GM12878 (cell line): ENCODE data around the gene SPPL3. TPM values are rescaled to one million over a fixed set of nuclear protein-coding genes. Genes with fewer than 3 reads are reported as not detected.

Experiments
- ATAC-seq: fragments of 200-7000 bp; cut with Tn5 transposase; 3 replicates; pipeline ENCODE4 v1.9.1; 2020; ENCODE audit warnings: mild to moderate bottlenecking, moderate library complexity
- BruUV-seq: library from RNA; stranded (reverse); fragments of 400-500 nt; replicated peaks from 2 replicates; lab custom pipeline; 2021; lab: Mats Ljungman, UMichigan
- CTCF ChIA-PET: fragments of 300-600 bp; sonication (Branson Sonifier 250); formaldehyde crosslinking; extraction: SDS; loops from one replicate; lab custom pipeline; 2021; ENCODE audit warnings: inconsistent platforms; lab: Yijun Ruan, JAX
- POLR2A ChIA-PET: fragments of 350-600 bp; formaldehyde crosslinking; extraction: SDS; loops from one replicate; lab custom pipeline; 2021; ENCODE audit warnings: inconsistent platforms; lab: Charles Lee
- RAD21 ChIA-PET: fragments of 300-600 bp; sonication (Branson Sonifier 250); formaldehyde crosslinking; loops from one replicate; lab custom pipeline; 2023; ENCODE audit warnings: antibody characterized with exemption; ENCODE audit not compliant: unreplicated experiment; lab: Charles Lee
- SMC1A ChIA-PET: fragments of 300-600 bp; sonication (Branson Sonifier 250); formaldehyde crosslinking; loops from one replicate; lab custom pipeline; 2023; ENCODE audit not compliant: unreplicated experiment, uncharacterized antibody; lab: Charles Lee
- DNase-seq: peaks from one replicate; pipeline ENCODE4 v3.0.0-alpha.2; 2011; ENCODE audit warnings: low read depth, low spot score
- FAIRE-seq: peaks from 3 replicates; lab custom pipeline; 2011; peaks lifted over from hg19 to GRCh38; lab: Jason Lieb, UNC
- H2AFZ ChIP-seq: 2 replicates; pipeline ENCODE4 v1.6.0; 2011; ENCODE audit warnings: low read depth, low read length, control low read depth; ENCODE audit not compliant: control insufficient read depth
- H3K27ac ChIP-seq: 2 replicates; pipeline ENCODE4 v1.5.1; 2011; ENCODE audit warnings: control low read depth; ENCODE audit not compliant: control insufficient read depth, insufficient read depth
- H3K27me3 ChIP-seq, 2 experiments: replicated peaks in 1 of 2; 2 replicates each; pipeline versions ENCODE4 v1.6.0 to v1.6.1; 2011; ENCODE audit warnings: low read length in 1 of 2; ENCODE audit not compliant: control insufficient read depth in 2 of 2, insufficient read depth in 2 of 2
- H3K36me3 ChIP-seq, 2 experiments: 2 replicates each; pipeline ENCODE4 v1.5.1; 2011; ENCODE audit warnings: low read length in 1 of 2; ENCODE audit not compliant: control insufficient read depth in 2 of 2, insufficient read depth in 2 of 2
- H3K4me1 ChIP-seq: 2 replicates; pipeline ENCODE4 v1.6.1; 2011; ENCODE audit warnings: mild to moderate bottlenecking, low read length, moderate library complexity, mixed read lengths; ENCODE audit not compliant: control insufficient read depth, insufficient read depth
- H3K4me2 ChIP-seq: 2 replicates; pipeline ENCODE4 v1.6.0; 2011; ENCODE audit warnings: control low read depth; ENCODE audit not compliant: control insufficient read depth, insufficient read depth
- H3K4me3 ChIP-seq: fragments of 200-600 bp; sonication (generic); 2 replicates; pipeline ENCODE4 v1.5.1; 2016
- H3K79me2 ChIP-seq: 2 replicates; pipeline ENCODE4 v1.6.0; 2011; ENCODE audit warnings: low read length; ENCODE audit not compliant: control insufficient read depth, insufficient read depth
- H3K9ac ChIP-seq: 2 replicates; pipeline ENCODE4 v1.8.0; 2011; ENCODE audit warnings: low read length, control low read depth, mixed read lengths; ENCODE audit not compliant: control insufficient read depth, insufficient read depth
- H3K9me3 ChIP-seq: replicated peaks from 3 replicates; pipeline ENCODE4 v1.5.1; 2011; ENCODE audit warnings: mild to moderate bottlenecking, low read length; ENCODE audit not compliant: control insufficient read depth, insufficient read depth
- H4K20me1 ChIP-seq: 2 replicates; pipeline ENCODE4 v1.6.0; 2011; ENCODE audit not compliant: control insufficient read depth, insufficient read depth
- GABPA ChIP-seq: IDR thresholded peaks from 2 replicates; pipeline ENCODE4 v1.6.1; 2014; ENCODE audit warnings: antibody characterized with exemption, low read depth, mild to moderate bottlenecking, inconsistent platforms
- HCFC1 ChIP-seq: fragments of 150-350 bp; IDR thresholded peaks from 2 replicates; pipeline ENCODE4 v1.6.1; 2014; ENCODE audit warnings: low read length
- HDAC6 ChIP-seq: fragments of 200-600 bp; sonication (generic); IDR thresholded peaks from one replicate; pipeline ENCODE4 v1.8.0; 2017; ENCODE audit warnings: antibody characterized with exemption; ENCODE audit not compliant: unreplicated experiment
- MAX ChIP-seq: IDR thresholded peaks from 2 replicates; pipeline ENCODE4 v1.6.1; 2012; ENCODE audit warnings: low read depth, low read length, improper control_type of control experiment
- MTA3 ChIP-seq: IDR thresholded peaks from 2 replicates; pipeline ENCODE4 v1.6.1; 2012; ENCODE audit warnings: low read length, inconsistent platforms, borderline replicate concordance
- MYC ChIP-seq: IDR thresholded peaks from 2 replicates; pipeline ENCODE4 v1.6.1; 2011; ENCODE audit warnings: mild to moderate bottlenecking, low read length, moderate library complexity, inconsistent platforms; ENCODE audit not compliant: insufficient read depth, insufficient replicate concordance, insufficient read length, severe bottlenecking
- NR2C1 ChIP-seq: fragments of 450-650 bp; IDR thresholded peaks from 2 replicates; pipeline ENCODE4 v1.6.1; 2017; ENCODE audit warnings: antibody characterized with exemption, mild to moderate bottlenecking, moderate library complexity
- PAX5 ChIP-seq: IDR thresholded peaks from 2 replicates; pipeline ENCODE4 v1.6.1; 2011; ENCODE audit warnings: low read depth, low read length, borderline replicate concordance
- PRDM15 ChIP-seq: fragments of 450-650 bp; formaldehyde crosslinking; IDR thresholded peaks from 2 replicates; pipeline ENCODE4 v1.4.0; 2020; ENCODE audit warnings: mild to moderate bottlenecking, moderate library complexity
- RBBP5 ChIP-seq: fragments of 200-600 bp; sonication (generic); conservative IDR thresholded peaks from 2 replicates; pipeline ENCODE4 v1.6.1; 2016
- SMC3 ChIP-seq: IDR thresholded peaks from 2 replicates; pipeline ENCODE4 v1.6.1; 2011; ENCODE audit warnings: low read length, improper control_type of control experiment, borderline replicate concordance
- USF2 ChIP-seq: IDR thresholded peaks from 2 replicates; pipeline ENCODE4 v1.6.1; 2011; ENCODE audit warnings: low read depth, low read length, improper control_type of control experiment, borderline replicate concordance
- ZNF274 ChIP-seq: IDR thresholded peaks from one replicate; pipeline ENCODE4 v1.8.0; 2011; ENCODE audit not compliant: insufficient read length, insufficient read depth
- in situ Hi-C: fragments of 300-500 bp; cut with MboI; formaldehyde crosslinking; loops from 9 replicates; pipeline ENCODE4 v1.14.3; 2018; ENCODE audit warnings: mixed read lengths
- intact Hi-C: fragments of 100-400 bp; cut with micrococcal nuclease; formaldehyde crosslinking; loops from one replicate; pipeline ENCODE4 v1.14.2; 2022; ENCODE audit not compliant: unreplicated experiment
- polyA plus RNA-seq, 11 experiments: library from polyadenylated mRNA; depleted of rRNA in 4 of 11; unstranded in 6 of 11; stranded (reverse) in 5 of 11; fragments of >200 nt; fragmentation: Nextera tagmentation in 4 of 11; fragmentation: Illumina TruSeq in 1 of 11; extraction: Ambion mirVana in 4 of 11; extraction: Trizol in 1 of 11; gene quantifications; 1 replicate in 1 of 11; 2 replicates in 10 of 11; pipeline versions ENCODE4 v1.2.1 to v1.2.3, GENCODE V29; 2011 to 2016; ENCODE audit warnings: inconsistent platforms in 2 of 11, missing spikeins in 2 of 11, low read depth in 1 of 11
- total RNA-seq, 4 experiments: library from RNA; depleted of rRNA in 3 of 4; stranded (reverse); fragments of >200 nt in 3 of 4; fragmentation: Illumina TruSeq in 1 of 4; extraction: Trizol in 1 of 4; gene quantifications; 2 replicates each; pipeline versions ENCODE4 v1.2.1 to v1.2.3, GENCODE V29; 2013 to 2021
- TF ChIP-seq, protein P1 (sequence below): fragments of 450-650 bp; IDR thresholded peaks from 2 replicates; pipeline ENCODE4 v1.6.1; 2016; ENCODE audit warnings: mild to moderate bottlenecking
- TF ChIP-seq, protein P2 (sequence below): fragments of 450-650 bp; IDR thresholded peaks from 2 replicates; pipeline ENCODE4 v1.6.1; 2018; ENCODE audit warnings: mild to moderate bottlenecking, low read depth, moderate library complexity; ENCODE audit not compliant: partially characterized antibody

Gene SPPL3
- total and polyA plus RNA-seq, 10 of the 15 experiments (the other 5 are each of a cell fraction or from before 2014, with no cell fraction given) = 4.3 to 45.5 (median 11.7) TPM

- TF ChIP-seq HDAC6 = no peak
- no peak for TF ChIP-seq HCFC1
- TF ChIP-seq PRDM15 (CRISPR knock-in tag) = no peak
- TF ChIP-seq USF2 = no peak
Measured at GRCh38 chr12:120922279-120922678, 18.1 kb upstream of the SPPL3 start (continued).

- no TSS peak for BruUV-seq
- no peaks in the 10 kb centered on the region for H3K27me3 ChIP-seq
- FAIRE-seq = no peak
- TF ChIP-seq GABPA (no peak), ZNF274 (no peak), MAX (no peak), NR2C1 (no peak), PAX5 (no peak), RBBP5 (no peak), SMC3 (no peak), MYC (no peak), MTA3 (no peak)
- TF ChIP-seq, protein P1, sequence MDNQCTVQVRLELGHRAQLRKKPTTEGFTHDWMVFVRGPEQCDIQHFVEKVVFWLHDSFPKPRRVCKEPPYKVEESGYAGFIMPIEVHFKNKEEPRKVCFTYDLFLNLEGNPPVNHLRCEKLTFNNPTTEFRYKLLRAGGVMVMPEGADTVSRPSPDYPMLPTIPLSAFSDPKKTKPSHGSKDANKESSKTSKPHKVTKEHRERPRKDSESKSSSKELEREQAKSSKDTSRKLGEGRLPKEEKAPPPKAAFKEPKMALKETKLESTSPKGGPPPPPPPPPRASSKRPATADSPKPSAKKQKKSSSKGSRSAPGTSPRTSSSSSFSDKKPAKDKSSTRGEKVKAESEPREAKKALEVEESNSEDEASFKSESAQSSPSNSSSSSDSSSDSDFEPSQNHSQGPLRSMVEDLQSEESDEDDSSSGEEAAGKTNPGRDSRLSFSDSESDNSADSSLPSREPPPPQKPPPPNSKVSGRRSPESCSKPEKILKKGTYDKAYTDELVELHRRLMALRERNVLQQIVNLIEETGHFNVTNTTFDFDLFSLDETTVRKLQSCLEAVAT = no peak
- TF ChIP-seq, protein P2, sequence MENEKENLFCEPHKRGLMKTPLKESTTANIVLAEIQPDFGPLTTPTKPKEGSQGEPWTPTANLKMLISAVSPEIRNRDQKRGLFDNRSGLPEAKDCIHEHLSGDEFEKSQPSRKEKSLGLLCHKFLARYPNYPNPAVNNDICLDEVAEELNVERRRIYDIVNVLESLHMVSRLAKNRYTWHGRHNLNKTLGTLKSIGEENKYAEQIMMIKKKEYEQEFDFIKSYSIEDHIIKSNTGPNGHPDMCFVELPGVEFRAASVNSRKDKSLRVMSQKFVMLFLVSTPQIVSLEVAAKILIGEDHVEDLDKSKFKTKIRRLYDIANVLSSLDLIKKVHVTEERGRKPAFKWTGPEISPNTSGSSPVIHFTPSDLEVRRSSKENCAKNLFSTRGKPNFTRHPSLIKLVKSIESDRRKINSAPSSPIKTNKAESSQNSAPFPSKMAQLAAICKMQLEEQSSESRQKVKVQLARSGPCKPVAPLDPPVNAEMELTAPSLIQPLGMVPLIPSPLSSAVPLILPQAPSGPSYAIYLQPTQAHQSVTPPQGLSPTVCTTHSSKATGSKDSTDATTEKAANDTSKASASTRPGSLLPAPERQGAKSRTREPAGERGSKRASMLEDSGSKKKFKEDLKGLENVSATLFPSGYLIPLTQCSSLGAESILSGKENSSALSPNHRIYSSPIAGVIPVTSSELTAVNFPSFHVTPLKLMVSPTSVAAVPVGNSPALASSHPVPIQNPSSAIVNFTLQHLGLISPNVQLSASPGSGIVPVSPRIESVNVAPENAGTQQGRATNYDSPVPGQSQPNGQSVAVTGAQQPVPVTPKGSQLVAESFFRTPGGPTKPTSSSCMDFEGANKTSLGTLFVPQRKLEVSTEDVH = no peak
Measured at GRCh38 chr12:120921637-120922036, 17.5 kb upstream of the SPPL3 start.

More at GRCh38 chr12:120921637-120922036, 17.5 kb upstream of the SPPL3 start:
- Histone ChIP-seq H3K9me3 (peaks cover 3% of the 10 kb centered on the region; the same call in 2 of the 3 replicates), H2AFZ (no peak overlapping the region), H3K4me3 (no peak overlapping the region), H3K4me1 (no peaks in the 10 kb centered on the region), H3K27ac (no peak overlapping the region), H3K79me2 (no peaks in the 10 kb centered on the region), H4K20me1 (no peaks in the 10 kb centered on the region), H3K9ac (no peak overlapping the region), H3K36me3 (no peaks in the 10 kb centered on the region), H3K4me2 (no peak overlapping the region)
- no peak for ATAC-seq
- no peak for DNase-seq
- in situ Hi-C loops (no loop called here), intact Hi-C loops (no loop called here)
- SMC1A ChIA-PET = no interaction called here
- CTCF ChIA-PET = no interaction called here
- RAD21 ChIA-PET = no interaction called here
- POLR2A ChIA-PET = interaction anchor here (1.0 kb wide), 1 partner anchor 13 kb away, joined by 3 read pairs; no protein-coding TSS in a partner anchor
